Measurements from ENCODE around the gene SF3B4. TPM values are rescaled to one million over a fixed set of nuclear protein-coding genes. Genes with fewer than 3 reads are reported as not detected.

The SF3B4 gene
- total RNA-seq, 1 experiment from 2014 or later, result 120 TPM

DNA sequence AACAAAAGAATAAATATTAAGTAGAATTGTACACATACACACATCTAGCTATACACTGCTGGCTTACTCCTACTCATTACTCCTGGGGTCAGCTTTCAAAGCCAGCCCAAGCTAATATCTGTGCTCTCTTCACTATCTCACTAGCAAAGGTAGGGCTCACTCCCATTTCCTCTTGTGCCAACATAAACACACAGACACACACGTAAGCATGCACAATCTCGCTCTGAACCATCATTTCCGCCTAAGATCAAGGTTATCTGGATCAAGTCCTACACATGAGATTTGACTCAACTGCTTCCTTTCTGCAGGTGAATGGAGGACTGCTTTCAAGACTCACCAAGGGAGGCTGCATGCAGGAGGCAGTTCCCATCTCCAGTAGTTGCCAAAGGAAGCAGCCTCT lies 37.8 kb upstream of the SF3B4 start:
- intact Hi-C loops (cut with micrococcal nuclease; ENCODE audit: unreplicated experiment) (no loop called here), in situ Hi-C loops (cut with HindIII; ENCODE audit: low pct_unique_long_range_greater_than_20kb, low sequenced_read_pairs) (no loop called here)

DNA sequence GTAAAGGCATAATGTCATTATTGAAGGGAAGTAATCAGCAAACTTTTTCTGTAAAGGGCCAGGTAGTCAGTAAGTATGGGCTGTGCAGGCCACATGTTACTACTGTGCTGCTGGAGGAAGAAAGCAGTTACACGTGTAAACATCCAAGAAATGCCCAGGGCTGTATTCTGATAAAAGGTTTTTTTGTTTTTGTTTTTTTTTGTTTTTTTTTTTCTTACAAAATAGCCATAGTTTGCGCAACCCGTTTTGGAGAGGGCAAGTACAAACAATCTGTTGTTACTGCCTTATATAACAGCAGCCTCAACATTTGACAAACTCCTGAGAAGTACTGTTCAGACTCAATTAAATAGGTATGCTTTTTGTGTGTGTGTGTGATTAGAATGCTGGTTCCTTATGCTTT lies 35.8 kb upstream of the SF3B4 start:
- intact Hi-C loops (cut with micrococcal nuclease; ENCODE audit: unreplicated experiment) (loop anchor here (5.0 kb wide), 1 partner anchor 204 kb away; no protein-coding TSS in a partner anchor), in situ Hi-C loops (cut with HindIII; ENCODE audit: low pct_unique_long_range_greater_than_20kb, low sequenced_read_pairs) (no loop called here)
- H3K36me3 ChIP-seq (ENCODE audit: control insufficient read depth, insufficient read depth, low read length), result peaks cover 7% of the 10 kb centered on the region
- ATAC-seq, result no peak
- H3K27ac ChIP-seq (ENCODE audit: low read length), result no peak overlapping the region
- ChIA-PET POLR2A (no interaction called here), CTCF (no interaction called here)
- H3K4me1 ChIP-seq (ENCODE audit: control insufficient read depth, insufficient read depth, low read length), result no peaks in the 10 kb centered on the region
- no peak overlapping the region for H3K4me3 ChIP-seq (ENCODE audit: low read depth in 2 of 2, low read length in 2 of 2)
- DNase-seq (ENCODE audit: low read depth, low spot score), result no peak
- H3K9me3 ChIP-seq (ENCODE audit: control insufficient read depth, insufficient read depth, low read depth, low read length), result no peaks in the 10 kb centered on the region
- BruUV-seq (replicated peaks), result TSS peak; percentile 22
- no peaks in the 10 kb centered on the region for H3K27me3 ChIP-seq (ENCODE audit: control insufficient read depth, insufficient read depth, low read length)
- TF ChIP-seq SIN3A (IDR thresholded peaks at IDR 0.05; ENCODE audit: borderline replicate concordance, insufficient read depth, low read depth, low read length) (no peak), POLR2AphosphoS5 (IDR thresholded peaks at IDR 0.05; ENCODE audit: low read depth, low read length) (no peak), TCF7L2 (IDR thresholded peaks at IDR 0.05; ENCODE audit: low read depth, low read length) (no peak)
- TF ChIP-seq, protein P1, sequence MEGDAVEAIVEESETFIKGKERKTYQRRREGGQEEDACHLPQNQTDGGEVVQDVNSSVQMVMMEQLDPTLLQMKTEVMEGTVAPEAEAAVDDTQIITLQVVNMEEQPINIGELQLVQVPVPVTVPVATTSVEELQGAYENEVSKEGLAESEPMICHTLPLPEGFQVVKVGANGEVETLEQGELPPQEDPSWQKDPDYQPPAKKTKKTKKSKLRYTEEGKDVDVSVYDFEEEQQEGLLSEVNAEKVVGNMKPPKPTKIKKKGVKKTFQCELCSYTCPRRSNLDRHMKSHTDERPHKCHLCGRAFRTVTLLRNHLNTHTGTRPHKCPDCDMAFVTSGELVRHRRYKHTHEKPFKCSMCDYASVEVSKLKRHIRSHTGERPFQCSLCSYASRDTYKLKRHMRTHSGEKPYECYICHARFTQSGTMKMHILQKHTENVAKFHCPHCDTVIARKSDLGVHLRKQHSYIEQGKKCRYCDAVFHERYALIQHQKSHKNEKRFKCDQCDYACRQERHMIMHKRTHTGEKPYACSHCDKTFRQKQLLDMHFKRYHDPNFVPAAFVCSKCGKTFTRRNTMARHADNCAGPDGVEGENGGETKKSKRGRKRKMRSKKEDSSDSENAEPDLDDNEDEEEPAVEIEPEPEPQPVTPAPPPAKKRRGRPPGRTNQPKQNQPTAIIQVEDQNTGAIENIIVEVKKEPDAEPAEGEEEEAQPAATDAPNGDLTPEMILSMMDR (IDR thresholded peaks at IDR 0.05), result no peak
- TF ChIP-seq, protein P2, sequence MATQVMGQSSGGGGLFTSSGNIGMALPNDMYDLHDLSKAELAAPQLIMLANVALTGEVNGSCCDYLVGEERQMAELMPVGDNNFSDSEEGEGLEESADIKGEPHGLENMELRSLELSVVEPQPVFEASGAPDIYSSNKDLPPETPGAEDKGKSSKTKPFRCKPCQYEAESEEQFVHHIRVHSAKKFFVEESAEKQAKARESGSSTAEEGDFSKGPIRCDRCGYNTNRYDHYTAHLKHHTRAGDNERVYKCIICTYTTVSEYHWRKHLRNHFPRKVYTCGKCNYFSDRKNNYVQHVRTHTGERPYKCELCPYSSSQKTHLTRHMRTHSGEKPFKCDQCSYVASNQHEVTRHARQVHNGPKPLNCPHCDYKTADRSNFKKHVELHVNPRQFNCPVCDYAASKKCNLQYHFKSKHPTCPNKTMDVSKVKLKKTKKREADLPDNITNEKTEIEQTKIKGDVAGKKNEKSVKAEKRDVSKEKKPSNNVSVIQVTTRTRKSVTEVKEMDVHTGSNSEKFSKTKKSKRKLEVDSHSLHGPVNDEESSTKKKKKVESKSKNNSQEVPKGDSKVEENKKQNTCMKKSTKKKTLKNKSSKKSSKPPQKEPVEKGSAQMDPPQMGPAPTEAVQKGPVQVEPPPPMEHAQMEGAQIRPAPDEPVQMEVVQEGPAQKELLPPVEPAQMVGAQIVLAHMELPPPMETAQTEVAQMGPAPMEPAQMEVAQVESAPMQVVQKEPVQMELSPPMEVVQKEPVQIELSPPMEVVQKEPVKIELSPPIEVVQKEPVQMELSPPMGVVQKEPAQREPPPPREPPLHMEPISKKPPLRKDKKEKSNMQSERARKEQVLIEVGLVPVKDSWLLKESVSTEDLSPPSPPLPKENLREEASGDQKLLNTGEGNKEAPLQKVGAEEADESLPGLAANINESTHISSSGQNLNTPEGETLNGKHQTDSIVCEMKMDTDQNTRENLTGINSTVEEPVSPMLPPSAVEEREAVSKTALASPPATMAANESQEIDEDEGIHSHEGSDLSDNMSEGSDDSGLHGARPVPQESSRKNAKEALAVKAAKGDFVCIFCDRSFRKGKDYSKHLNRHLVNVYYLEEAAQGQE (IDR thresholded peaks at IDR 0.05; ENCODE audit: insufficient read depth in 1 of 2, low read depth in 2 of 2, low read length in 1 of 2), result no peak

More for the DNA sequence above, 37.8 kb upstream of the SF3B4 start:
- H3K27ac ChIP-seq (ENCODE audit: low read length), result no peak overlapping the region
- TF ChIP-seq TCF7L2 (IDR thresholded peaks at IDR 0.05; ENCODE audit: low read depth, low read length) (no peak), SIN3A (IDR thresholded peaks at IDR 0.05; ENCODE audit: borderline replicate concordance, insufficient read depth, low read depth, low read length) (no peak), POLR2AphosphoS5 (IDR thresholded peaks at IDR 0.05; ENCODE audit: low read depth, low read length) (no peak)
- TF ChIP-seq, protein P2 (IDR thresholded peaks at IDR 0.05; ENCODE audit: insufficient read depth in 1 of 2, low read depth in 2 of 2, low read length in 1 of 2), result no peak
- TF ChIP-seq, protein P1 (IDR thresholded peaks at IDR 0.05), result no peak
- no peaks in the 10 kb centered on the region for H3K27me3 ChIP-seq (ENCODE audit: control insufficient read depth, insufficient read depth, low read length)
- H3K9me3 ChIP-seq (ENCODE audit: control insufficient read depth, insufficient read depth, low read depth, low read length), result no peaks in the 10 kb centered on the region
- no peak for ATAC-seq
- no peaks in the 10 kb centered on the region for H3K4me1 ChIP-seq (ENCODE audit: control insufficient read depth, insufficient read depth, low read length)
- no peak for DNase-seq (ENCODE audit: low read depth, low spot score)
- H3K36me3 ChIP-seq (ENCODE audit: control insufficient read depth, insufficient read depth, low read length), result peaks cover 7% of the 10 kb centered on the region; the same call in 1 of the 2 replicates
- no TSS peak for BruUV-seq (replicated peaks)
- no peak overlapping the region for H3K4me3 ChIP-seq (ENCODE audit: low read depth in 2 of 2, low read length in 2 of 2)
- CTCF ChIA-PET, result no interaction called here
- POLR2A ChIA-PET, result no interaction called here
